HepG2 (cell line): ENCODE results near the gene SMIM8. TPM values are rescaled to one million over a fixed set of nuclear protein-coding genes. Genes with fewer than 3 reads are reported as not detected.

Source experiments
- ATAC-seq: fragments of 200-7000 bp; cut with Tn5 transposase; 3 replicates; pipeline ENCODE4 v1.9.1; 2020; ENCODE audit warnings: mild to moderate bottlenecking, moderate library complexity
- BruUV-seq: library from RNA; stranded (reverse); fragments of 400-500 nt; replicated peaks from 2 replicates; lab custom pipeline; 2021; lab: Mats Ljungman, UMichigan
- CTCF ChIA-PET: fragments of 300-600 bp; formaldehyde crosslinking; extraction: SDS; loops from one replicate; lab custom pipeline; 2021; ENCODE audit warnings: low total read pairs, inconsistent platforms, low intra/inter-chr PET ratio; lab: Yijun Ruan, JAX
- POLR2A ChIA-PET: fragments of 350-600 bp; sonication (Branson Sonifier 250); formaldehyde crosslinking; loops from one replicate; lab custom pipeline; 2020; ENCODE audit warnings: antibody characterized with exemption, inconsistent platforms; lab: Yijun Ruan, JAX
- DNase-seq: peaks from one replicate; pipeline ENCODE4 v3.0.0-alpha.2; 2015; ENCODE audit warnings: low spot score
- FAIRE-seq: peaks from 3 replicates; lab custom pipeline; 2011; peaks lifted over from hg19 to GRCh38; lab: Jason Lieb, UNC
- H2AFZ ChIP-seq: one replicate; pipeline ENCODE4 v1.6.1; 2011; ENCODE audit warnings: low read length, inconsistent platforms
- H3K27ac ChIP-seq: fragments of 300-600 bp; 3 replicates; pipeline ENCODE4 v1.8.0; 2011; ENCODE audit warnings: mixed run types, mild to moderate bottlenecking, mixed read lengths, low read length, inconsistent platforms; ENCODE audit not compliant: insufficient read depth; ENCODE audit errors: extremely low read length
- H3K27me3 ChIP-seq, 2 experiments: fragments of 200-600 bp in 1 of 2; 2 replicates in 1 of 2; 3 replicates in 1 of 2; pipeline versions ENCODE4 v1.6.0 to v1.8.0; 2011; ENCODE audit warnings: low read length in 2 of 2, mild to moderate bottlenecking in 2 of 2, moderate library complexity in 2 of 2, inconsistent platforms in 1 of 2; ENCODE audit not compliant: insufficient read depth in 2 of 2, control insufficient read depth in 1 of 2
- H3K36me3 ChIP-seq, 2 experiments: fragments of 200-600 bp in 1 of 2; replicated peaks in 1 of 2; 2 replicates in 1 of 2; 3 replicates in 1 of 2; pipeline versions ENCODE4 v1.5.1 to v1.8.0; 2011; ENCODE audit warnings: low read length in 2 of 2, inconsistent platforms in 1 of 2; ENCODE audit not compliant: insufficient read depth in 2 of 2, control insufficient read depth in 1 of 2
- H3K4me1 ChIP-seq: 2 replicates; pipeline ENCODE4 v1.5.1; 2012; ENCODE audit warnings: low read length, inconsistent platforms; ENCODE audit not compliant: insufficient read depth
- H3K4me2 ChIP-seq: 2 replicates; pipeline ENCODE4 v1.6.0; 2011; ENCODE audit warnings: low read depth, low read length, inconsistent platforms
- H3K4me3 ChIP-seq, 3 experiments: fragments of 200-600 bp in 1 of 3; sonication (generic), shearing (Covaris generic) in 1 of 3; replicated peaks in 1 of 3; 2 replicates each; pipeline ENCODE4 v1.5.1; 2011 to 2016; ENCODE audit warnings: low read length in 3 of 3, inconsistent platforms in 2 of 3, low read depth in 2 of 3, mild to moderate bottlenecking in 2 of 3, control low read depth in 1 of 3, mixed read lengths in 1 of 3; ENCODE audit not compliant: insufficient read depth in 1 of 3
- H3K79me2 ChIP-seq: one replicate; pipeline ENCODE4 v1.6.1; 2011; ENCODE audit warnings: low read length, inconsistent platforms; ENCODE audit not compliant: insufficient read depth
- H3K9ac ChIP-seq: 2 replicates; pipeline ENCODE4 v1.6.0; 2011; ENCODE audit warnings: mild to moderate bottlenecking, low read depth, low read length, inconsistent platforms; ENCODE audit not compliant: insufficient read depth
- H3K9me3 ChIP-seq: 2 replicates; pipeline ENCODE4 v1.5.1; 2012; ENCODE audit warnings: mild to moderate bottlenecking, low read length
- H4K20me1 ChIP-seq: 2 replicates; pipeline ENCODE4 v1.6.0; 2011; ENCODE audit warnings: inconsistent platforms, mild to moderate bottlenecking, low read length, moderate library complexity; ENCODE audit not compliant: insufficient read depth
- ARID3A ChIP-seq: IDR thresholded peaks from 2 replicates; pipeline ENCODE4 v1.6.1; 2012; ENCODE audit warnings: low read depth, low read length, improper control_type of control experiment
- ATF4 ChIP-seq, 2 experiments: fragments of 450-650 bp in 1 of 2; sonication (generic) in 1 of 2; formaldehyde crosslinking; IDR thresholded peaks; 2 replicates each; pipeline versions ENCODE4 v1.5.0 to v1.8.0; 2020 to 2022; ENCODE audit warnings: mild to moderate bottlenecking in 1 of 2, missing genetic modification reagents in 1 of 2
- HMGXB3 ChIP-seq: sonication (generic); formaldehyde crosslinking; IDR thresholded peaks from 2 replicates; pipeline ENCODE4 v1.4.0; 2020; ENCODE audit warnings: missing genetic modification reagents, borderline replicate concordance
- NBN ChIP-seq: fragments of 450-650 bp; conservative IDR thresholded peaks from 2 replicates; pipeline ENCODE4 v1.6.1; 2017
- NR2F2 ChIP-seq: IDR thresholded peaks from 2 replicates; pipeline ENCODE4 v1.6.1; 2012; ENCODE audit warnings: low read depth, inconsistent platforms, borderline replicate concordance
- POLR2G ChIP-seq: fragments of 200-400 bp; formaldehyde crosslinking; IDR thresholded peaks from 2 replicates; pipeline ENCODE4 v1.6.1; 2018; ENCODE audit warnings: mild to moderate bottlenecking, low read depth, low read length, moderate library complexity
- ZNF781 ChIP-seq: sonication (generic); formaldehyde crosslinking; IDR thresholded peaks from 2 replicates; pipeline ENCODE4 v1.5.1; 2020; ENCODE audit warnings: borderline replicate concordance, mild to moderate bottlenecking, missing genetic modification reagents; ENCODE audit errors: not compliant biosample characterization
- ZNF782 ChIP-seq: sonication (generic); formaldehyde crosslinking; IDR thresholded peaks from 2 replicates; pipeline ENCODE4 v1.4.0; 2020; ENCODE audit warnings: missing genetic modification reagents, mild to moderate bottlenecking, borderline replicate concordance
- WGBS: methylation state at CpG from one replicate; pipeline ENCODE4 v1.1.6; 2017; ENCODE audit warnings: low lambda C conversion rate; 5-methylcytosine and 5-hydroxymethylcytosine counted together
- in situ Hi-C: cut with HindIII; loops from 2 replicates; pipeline ENCODE4 v1.10.0; 2017; ENCODE audit warnings: low pct_unique_long_range_greater_than_20kb; ENCODE audit not compliant: extremely low pct_ligation_motif_present
- intact Hi-C: fragments of 100-400 bp; cut with micrococcal nuclease; formaldehyde crosslinking; loops from one replicate; pipeline ENCODE4 v1.10.0; 2022; ENCODE audit not compliant: unreplicated experiment
- polyA plus RNA-seq, 8 experiments: library from polyadenylated mRNA; depleted of rRNA in 3 of 8; stranded (reverse) in 7 of 8; unstranded in 1 of 8; fragments of >200 nt; fragmentation: Illumina TruSeq in 4 of 8; extraction: Trizol in 4 of 8; gene quantifications; 2 replicates each; pipeline versions ENCODE4 v1.2.1 to v1.2.3, GENCODE V29; 2011 to 2016; ENCODE audit warnings: low read depth in 4 of 8, missing spikeins in 1 of 8, mixed read lengths in 1 of 8; ENCODE audit not compliant: insufficient read depth in 1 of 8
- total RNA-seq, 5 experiments: library from RNA; depleted of rRNA; stranded (reverse); fragments of >200 nt; fragmentation: Illumina TruSeq; extraction: Trizol; gene quantifications; 2 replicates each; pipeline ENCODE4 v1.2.3, GENCODE V29; 2016; ENCODE audit warnings: low read depth in 1 of 5

The SMIM8 gene
- total and polyA plus RNA-seq, 2 of the 13 experiments (the other 11 are each of a cell fraction or from before 2014, with no cell fraction given) = 4.8 to 10.0 TPM

- intact Hi-C loops = no loop called here
- no peaks in the 10 kb centered on the region for H3K79me2 ChIP-seq
Measured at GRCh38 chr6:87279196-87279595, 43.2 kb upstream of the SMIM8 start.

GRCh38 chr6:87281426-87281825, 41.0 kb upstream of the SMIM8 start:
- Histone ChIP-seq H3K4me1 (no peaks in the 10 kb centered on the region), H4K20me1 (no peaks in the 10 kb centered on the region), H2AFZ (no peak overlapping the region), H3K9me3 (no peaks in the 10 kb centered on the region), H3K79me2 (no peaks in the 10 kb centered on the region), H3K27me3 (no peaks in the 10 kb centered on the region), H3K9ac (no peak overlapping the region), H3K4me2 (no peak overlapping the region), H3K36me3 (no peaks in the 10 kb centered on the region), H3K27ac (no peak overlapping the region), H3K4me3 (no peak overlapping the region)
- BruUV-seq = no TSS peak
- FAIRE-seq (no peak), ATAC-seq (no peak; the same call in 2 of the 3 replicates), DNase-seq (no peak)
- in situ Hi-C loops = no loop called here
- intact Hi-C loops = no loop called here
- 36% methylated on average over 1 of the region's 1 CpG for WGBS
- ChIA-PET CTCF (no interaction called here), POLR2A (no interaction called here)
- TF ChIP-seq ZNF781 = no peak
- TF ChIP-seq NR2F2 = no peak
- no peak for TF ChIP-seq ATF4 (CRISPR knock-in tag; IDR thresholded peaks at IDR 0.05)
- TF ChIP-seq HMGXB3 = no peak
- TF ChIP-seq ZNF782 (CRISPR knock-in tag) = no peak

More at GRCh38 chr6:87279196-87279595, 43.2 kb upstream of the SMIM8 start:
- no peak overlapping the region for H2AFZ ChIP-seq
- TF ChIP-seq NBN (no peak), POLR2G (peak; percentile 26; the same call in 1 of the 2 replicates), ARID3A (no peak)
- H4K20me1 ChIP-seq = no peaks in the 10 kb centered on the region
- BruUV-seq = no TSS peak
- FAIRE-seq (no peak), ATAC-seq (no peak), DNase-seq (no peak)
- no peak overlapping the region for H3K4me2 ChIP-seq
- in situ Hi-C loops = no loop called here
- H3K9ac ChIP-seq = no peak overlapping the region
- ChIA-PET POLR2A (no interaction called here), CTCF (no interaction called here)
- no peaks in the 10 kb centered on the region for H3K27me3 ChIP-seq
- H3K27ac ChIP-seq = no peak overlapping the region
- no peak overlapping the region for H3K4me3 ChIP-seq
- no peaks in the 10 kb centered on the region for H3K36me3 ChIP-seq
- no peaks in the 10 kb centered on the region for H3K9me3 ChIP-seq
- H3K4me1 ChIP-seq = no peaks in the 10 kb centered on the region
- 13% methylated on average over 2 of the region's 2 CpGs for WGBS
